H1 (cell line): Measurements from ENCODE around the gene POLR3E. TPM values are rescaled to one million over a fixed set of nuclear protein-coding genes. Genes with fewer than 3 reads are reported as not detected.

ENCODE experiments used
- CTCF ChIA-PET: fragments of 300-600 bp; sonication (Branson Sonifier 250); formaldehyde crosslinking; loops from one replicate; lab custom pipeline; 2021; ENCODE audit not compliant: partially characterized antibody; lab: Charles Lee
- POLR2A ChIA-PET: fragments of 300-600 bp; sonication (Branson Sonifier 250); formaldehyde crosslinking; loops from one replicate; lab custom pipeline; 2021; ENCODE audit warnings: inconsistent platforms; ENCODE audit not compliant: partially characterized antibody; lab: Charles Lee
- DNase-seq, 2 experiments: peaks; one replicate each; pipeline versions ENCODE4 v3.0.0 to v3.0.0-alpha.2; 2010 to 2022; ENCODE audit warnings: low spot score in 2 of 2, low read depth in 1 of 2, mixed read lengths in 1 of 2
- FAIRE-seq: peaks from 2 replicates; lab custom pipeline; 2011; peaks lifted over from hg19 to GRCh38; lab: Jason Lieb, UNC
- H2AFZ ChIP-seq: 2 replicates; pipeline ENCODE4 v1.8.1; 2012; ENCODE audit warnings: low read length, inconsistent platforms
- H2AK5ac ChIP-seq: 2 replicates; pipeline ENCODE4 v1.6.1; 2013; ENCODE audit warnings: low read depth, low read length
- H2BK120ac ChIP-seq: replicated peaks from 2 replicates; pipeline ENCODE3; 2013; ENCODE audit warnings: low read depth, low read length, inconsistent platforms
- H2BK12ac ChIP-seq: 2 replicates; pipeline ENCODE4 v1.6.1; 2013; ENCODE audit warnings: low read depth, low read length
- H2BK15ac ChIP-seq: 2 replicates; pipeline ENCODE4 v1.6.1; 2013; ENCODE audit warnings: low read length
- H2BK20ac ChIP-seq: 2 replicates; pipeline ENCODE4 v1.6.1; 2013; ENCODE audit warnings: low read length
- H2BK5ac ChIP-seq: 2 replicates; pipeline ENCODE4 v1.6.1; 2013; ENCODE audit warnings: low read depth, low read length
- H3K14ac ChIP-seq: 2 replicates; pipeline ENCODE4 v1.6.1; 2013; ENCODE audit warnings: inconsistent platforms; ENCODE audit not compliant: insufficient read length
- H3K18ac ChIP-seq: 2 replicates; pipeline ENCODE4 v1.6.1; 2013; ENCODE audit warnings: low read length; ENCODE audit errors: extremely low read depth
- H3K23ac ChIP-seq: 2 replicates; pipeline ENCODE4 v1.6.1; 2013; ENCODE audit warnings: inconsistent platforms; ENCODE audit not compliant: insufficient read length
- H3K23me2 ChIP-seq: 2 replicates; pipeline ENCODE4 v1.6.1; 2013; ENCODE audit warnings: low read depth, low read length
- H3K27ac ChIP-seq: 2 replicates; pipeline ENCODE4 v1.6.1; 2011; ENCODE audit warnings: low read depth, low read length, inconsistent platforms
- H3K27me3 ChIP-seq, 4 experiments: replicated peaks in 1 of 4; 1 replicate in 1 of 4; 2 replicates in 3 of 4; pipeline versions ENCODE4 v1.6.1 to v1.8.1; 2011 to 2013; ENCODE audit warnings: low read length in 3 of 4, mild to moderate bottlenecking in 3 of 4, inconsistent platforms in 2 of 4, mixed read lengths in 2 of 4, moderate library complexity in 1 of 4; ENCODE audit not compliant: control insufficient read depth in 3 of 4, insufficient read depth in 3 of 4; ENCODE audit errors: extremely low read depth in 1 of 4
- H3K36me3 ChIP-seq, 4 experiments: 2 replicates each; pipeline versions ENCODE4 v1.6.1 to v1.8.1; 2011 to 2013; ENCODE audit warnings: mild to moderate bottlenecking in 4 of 4, low read length in 3 of 4, moderate library complexity in 2 of 4, control low read depth in 1 of 4, inconsistent platforms in 1 of 4; ENCODE audit not compliant: insufficient read depth in 4 of 4, control insufficient read depth in 2 of 4
- H3K4ac ChIP-seq: replicated peaks from 2 replicates; pipeline ENCODE3; 2013; ENCODE audit warnings: low read length, low read depth, mixed read lengths, inconsistent platforms; ENCODE audit not compliant: insufficient read length
- H3K4me1 ChIP-seq, 4 experiments: replicated peaks in 1 of 4; 1 replicate in 1 of 4; 2 replicates in 3 of 4; pipeline versions ENCODE4 v1.6.1 to v1.8.1; 2011 to 2013; ENCODE audit warnings: low read length in 3 of 4, inconsistent platforms in 2 of 4, mixed read lengths in 1 of 4; ENCODE audit not compliant: insufficient read depth in 4 of 4, control insufficient read depth in 3 of 4
- H3K4me2 ChIP-seq, 2 experiments: 2 replicates each; pipeline versions ENCODE4 v1.6.1 to v1.8.1; 2011 to 2013; ENCODE audit warnings: low read depth in 2 of 2, low read length in 2 of 2, control low read depth in 1 of 2, inconsistent platforms in 1 of 2, mild to moderate bottlenecking in 1 of 2; ENCODE audit not compliant: insufficient read depth in 1 of 2
- H3K4me3 ChIP-seq, 4 experiments: fragments of 200-600, 300-600 bp in 1 of 4; sonication (generic), shearing (Covaris generic), sonication (Bioruptor Twin) in 1 of 4; 2 replicates each; pipeline versions ENCODE4 v1.5.1 to v1.8.1; 2011 to 2016; ENCODE audit warnings: low read length in 4 of 4, low read depth in 3 of 4, control low read depth in 2 of 4, inconsistent platforms in 2 of 4, mild to moderate bottlenecking in 2 of 4, mixed read lengths in 1 of 4, moderate library complexity in 1 of 4; ENCODE audit not compliant: insufficient read depth in 2 of 4; ENCODE audit errors: extremely low read depth in 1 of 4
- H3K56ac ChIP-seq: replicated peaks from 2 replicates; pipeline ENCODE3; 2013; ENCODE audit warnings: low read depth, mild to moderate bottlenecking, mixed read lengths, low read length, inconsistent platforms; ENCODE audit not compliant: insufficient read length
- H3K79me1 ChIP-seq: 2 replicates; pipeline ENCODE4 v1.6.1; 2013; ENCODE audit warnings: low read depth, low read length, control low read depth
- H3K79me2 ChIP-seq, 2 experiments: 2 replicates each; pipeline versions ENCODE4 v1.6.1 to v1.8.1; 2012 to 2013; ENCODE audit warnings: low read length in 2 of 2, mild to moderate bottlenecking in 2 of 2, inconsistent platforms in 1 of 2; ENCODE audit not compliant: insufficient read depth in 2 of 2, control insufficient read depth in 1 of 2
- H3K9ac ChIP-seq, 4 experiments: replicated peaks in 1 of 4; 1 replicate in 1 of 4; 2 replicates in 3 of 4; pipeline versions ENCODE4 v1.6.1 to v1.8.1; 2011 to 2013; ENCODE audit warnings: low read depth in 3 of 4, low read length in 3 of 4, control low read depth in 2 of 4, mild to moderate bottlenecking in 2 of 4, moderate library complexity in 2 of 4, inconsistent platforms in 1 of 4; ENCODE audit errors: extremely low read depth in 1 of 4
- H3K9me3 ChIP-seq, 2 experiments: 2 replicates each; pipeline versions ENCODE4 v1.6.1 to v1.8.1; 2012 to 2013; ENCODE audit warnings: mild to moderate bottlenecking in 2 of 2, moderate library complexity in 2 of 2, control low read depth in 1 of 2, inconsistent platforms in 1 of 2, low read depth in 1 of 2, low read length in 1 of 2, mixed read lengths in 1 of 2; ENCODE audit not compliant: insufficient read depth in 2 of 2
- H4K20me1 ChIP-seq, 2 experiments: replicated peaks in 1 of 2; 2 replicates each; pipeline versions ENCODE3 to v1.8.1; 2011 to 2013; ENCODE audit warnings: inconsistent platforms in 2 of 2, low read length in 2 of 2, mild to moderate bottlenecking in 1 of 2; ENCODE audit not compliant: insufficient read depth in 2 of 2, control insufficient read depth in 1 of 2
- H4K5ac ChIP-seq: 2 replicates; pipeline ENCODE4 v1.6.1; 2013; ENCODE audit warnings: low read length, low read depth, mixed read lengths, inconsistent platforms; ENCODE audit not compliant: insufficient read length
- H4K8ac ChIP-seq: 2 replicates; pipeline ENCODE4 v1.8.0; 2013; ENCODE audit warnings: mild to moderate bottlenecking, moderate library complexity, low read length, inconsistent platforms; ENCODE audit not compliant: insufficient read depth; ENCODE audit errors: extremely low read depth
- H4K91ac ChIP-seq: replicated peaks from 2 replicates; pipeline ENCODE3; 2013; ENCODE audit warnings: low read length, mixed read lengths, inconsistent platforms; ENCODE audit not compliant: insufficient read length
- CEBPB ChIP-seq: IDR thresholded peaks from 2 replicates; pipeline ENCODE4 v1.6.1; 2012; ENCODE audit warnings: low read depth, low read length
- SP2 ChIP-seq: IDR thresholded peaks from 2 replicates; pipeline ENCODE4 v1.6.1; 2012; ENCODE audit warnings: mild to moderate bottlenecking, low read length, inconsistent platforms
- TCF12 ChIP-seq: IDR thresholded peaks from 2 replicates; pipeline ENCODE4 v1.6.1; 2011; ENCODE audit warnings: low read depth, mild to moderate bottlenecking, low read length
- WGBS, 2 experiments: shearing (Covaris generic) in 1 of 2; methylation state at CpG; one replicate each; pipeline versions ENCODE4 v1.1.6 to v1.1.7; 2013 to 2015; ENCODE audit warnings: low lambda C conversion rate in 2 of 2, mixed read lengths in 2 of 2, inconsistent platforms in 1 of 2, low coverage in 1 of 2, missing lambda C conversion rate in 1 of 2; ENCODE audit not compliant: insufficient replicate concordance in 2 of 2, insufficient coverage in 1 of 2, insufficient read length in 1 of 2; ENCODE audit errors: extremely low coverage in 1 of 2, missing lambda C conversion rate in 1 of 2; 5-methylcytosine and 5-hydroxymethylcytosine counted together
- polyA plus RNA-seq, 7 experiments: library from polyadenylated mRNA; depleted of rRNA in 3 of 7; stranded (reverse) in 5 of 7; unstranded in 2 of 7; fragments of >200 nt in 5 of 7; fragments of 200-250 nt in 2 of 7; gene quantifications; 1 replicate in 5 of 7; 2 replicates in 1 of 7; 4 replicates in 1 of 7; pipeline versions ENCODE4 v1.2.1 to v1.2.3, GENCODE V29; 2011 to 2013; ENCODE audit warnings: missing spikeins in 2 of 7, mixed read lengths in 2 of 7
- total RNA-seq: library from RNA; stranded (reverse); fragmentation: NEBNext Ultra II Directional; extraction: Animal tissue kit (Norgen Biotek cat#: 25700); gene quantifications from 2 replicates; pipeline ENCODE4 v1.2.1, GENCODE V29; 2021

POLR3E gene
- total and polyA plus RNA-seq, 2 of the 8 experiments (the other 6 are each of a cell fraction or from before 2014, with no cell fraction given), result 96.5 to 125 TPM

DNA sequence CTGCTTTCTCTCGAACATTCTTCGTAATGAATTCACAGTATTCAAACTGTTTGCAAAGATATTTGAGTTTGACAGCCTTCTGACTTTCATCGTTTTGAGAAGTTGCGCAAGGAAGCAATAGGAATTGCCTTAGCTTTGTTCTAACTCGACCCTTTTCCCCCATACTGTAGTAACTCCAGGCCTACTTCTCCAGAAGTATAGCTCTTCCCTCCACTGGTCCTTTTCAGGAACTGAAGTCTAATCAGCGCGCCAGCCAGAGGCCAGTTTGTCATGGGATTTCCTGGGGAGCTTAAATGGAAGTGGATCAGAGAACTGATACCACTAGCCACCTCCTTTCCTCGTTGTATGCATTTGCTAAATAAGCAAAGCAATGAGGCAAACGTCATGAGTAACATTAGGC is 49.3 kb downstream of the POLR3E start:
- WGBS, 2 experiments, result 89% methylated on average over 9 of the region's 9 CpGs; no CpG with 5 or more reads in 1 of the 2 experiments
- ChIA-PET POLR2A (interaction anchor here (1.1 to 1.7 kb wide), 2 partner anchors 12 to 24 kb away, joined by 3 to 4 read pairs; no protein-coding TSS in a partner anchor), CTCF (interaction anchor here (4.3 kb wide), 1 partner anchor 28 kb away, joined by 13 read pairs; no protein-coding TSS in a partner anchor)
- H4K8ac ChIP-seq, result no peak overlapping the region
- H3K9me3 ChIP-seq, result no peaks in the 10 kb centered on the region
- no peak for FAIRE-seq
- no peak overlapping the region for H3K4me2 ChIP-seq
- no peak for DNase-seq
- H2BK12ac ChIP-seq, result no peak overlapping the region
- no peak overlapping the region for H2BK5ac ChIP-seq
- TF ChIP-seq CEBPB, result peak; percentile 50; the same call in 1 of the 2 replicates
- TF ChIP-seq TCF12, result no peak
- TF ChIP-seq SP2, result no peak
- no peaks in the 10 kb centered on the region for H3K27me3 ChIP-seq
- H3K4me3 ChIP-seq, result no peak overlapping the region
- H3K14ac ChIP-seq, result no peak overlapping the region
- peaks cover 2 to 3% of the 10 kb centered on the region in 2 experiments for H4K20me1 ChIP-seq
- H3K23ac ChIP-seq, result no peak overlapping the region
- H3K23me2 ChIP-seq, result no peaks in the 10 kb centered on the region; the same call in 1 of the 2 replicates
- 0 out of 4 replicates have a peak, but pooled peaks cover 0 to 2% of the 10 kb centered on the region in 2 experiments for H3K79me2 ChIP-seq
- H3K18ac ChIP-seq, result no peak overlapping the region
- no peak overlapping the region for H4K5ac ChIP-seq
- H3K56ac ChIP-seq, result no peak overlapping the region
- H3K27ac ChIP-seq, result no peak overlapping the region
- no peak overlapping the region for H3K4ac ChIP-seq
- no peak overlapping the region for H4K91ac ChIP-seq
- H2BK120ac ChIP-seq, result no peak overlapping the region
- H3K79me1 ChIP-seq, result no peaks in the 10 kb centered on the region
- no peak overlapping the region for H2AFZ ChIP-seq
- H3K9ac ChIP-seq, result no peak overlapping the region
- no peak overlapping the region for H2AK5ac ChIP-seq
- no peak overlapping the region for H2BK15ac ChIP-seq
- peaks cover 5 to 48% (median 31%) of the 10 kb centered on the region in 4 experiments for H3K36me3 ChIP-seq
- H3K4me1 ChIP-seq, result no peaks in the 10 kb centered on the region
- no peak overlapping the region for H2BK20ac ChIP-seq
